PC-9 (cell line): ENCODE data around the gene CLPSL2. TPM values are rescaled to one million over a fixed set of nuclear protein-coding genes. Genes with fewer than 3 reads are reported as not detected.
A peak's percentile ranks its signal among the peaks of the same experiment; 100 is the strongest.

Source experiments
- BruUV-seq: library from RNA; stranded (reverse); fragments of 400-500 nt; replicated peaks from 2 replicates; lab custom pipeline; 2021; lab: Mats Ljungman, UMichigan
- CTCF ChIA-PET: fragments of 300-600 bp; sonication (Branson Sonifier 250); formaldehyde crosslinking; loops from one replicate; lab custom pipeline; 2022; ENCODE audit warnings: antibody characterized with exemption; lab: Charles Lee
- POLR2A ChIA-PET: fragments of 300-600 bp; sonication (Branson Sonifier 250); formaldehyde crosslinking; loops from one replicate; lab custom pipeline; 2022; ENCODE audit warnings: antibody characterized with exemption; ENCODE audit not compliant: unreplicated experiment; lab: Charles Lee
- DNase-seq, 2 experiments: peaks; one replicate each; pipeline versions ENCODE4 v3.0.0 to v3.0.0-alpha.2; 2015 to 2022; ENCODE audit warnings: mixed read lengths in 1 of 2
- H2AFZ ChIP-seq: fragments of 200-600 bp; sonication (generic); 2 replicates; pipeline ENCODE4 v1.8.1; 2017; ENCODE audit warnings: antibody characterized with exemption
- H3F3A ChIP-seq: fragments of 200-600 bp; sonication (generic); 2 replicates; pipeline ENCODE4 v1.8.1; 2017; ENCODE audit warnings: antibody characterized with exemption, mild to moderate bottlenecking, low read depth; ENCODE audit not compliant: insufficient read depth
- H3K27ac ChIP-seq: fragments of 200-600 bp; sonication (generic); 2 replicates; pipeline ENCODE4 v1.6.1; 2016; ENCODE audit warnings: mixed run types
- H3K27me3 ChIP-seq: fragments of 200-600 bp; sonication (generic); 2 replicates; pipeline ENCODE4 v1.6.1; 2016; ENCODE audit warnings: low read depth, mixed run types; ENCODE audit not compliant: insufficient read depth
- H3K36me3 ChIP-seq: fragments of 200-600 bp; sonication (generic); 2 replicates; pipeline ENCODE4 v1.6.1; 2016; ENCODE audit warnings: low read depth, mixed run types
- H3K4me1 ChIP-seq: fragments of 200-600 bp; sonication (generic); replicated peaks from 2 replicates; pipeline ENCODE4 v1.6.1; 2016; ENCODE audit warnings: mixed run types; ENCODE audit not compliant: insufficient read depth
- H3K4me2 ChIP-seq: fragments of 200-600 bp; sonication (generic); 2 replicates; pipeline ENCODE4 v1.6.1; 2017; ENCODE audit warnings: mixed run types
- H3K4me3 ChIP-seq: fragments of 200-600 bp; sonication (generic); 2 replicates; pipeline ENCODE4 v1.6.1; 2016; ENCODE audit warnings: mixed run types
- H3K79me2 ChIP-seq: fragments of 200-600 bp; sonication (generic); 2 replicates; pipeline ENCODE4 v1.6.1; 2017; ENCODE audit warnings: low read depth, mixed run types
- H3K9me2 ChIP-seq: fragments of 200-600 bp; sonication (generic); 2 replicates; pipeline ENCODE4 v1.8.1; 2017; ENCODE audit warnings: mild to moderate bottlenecking; ENCODE audit not compliant: insufficient read depth
- H3K9me3 ChIP-seq: fragments of 200-600 bp; sonication (generic); 2 replicates; pipeline ENCODE4 v1.8.1; 2016; ENCODE audit warnings: low read depth; ENCODE audit not compliant: insufficient read depth
- H4K20me1 ChIP-seq: fragments of 200-600 bp; sonication (generic); 2 replicates; pipeline ENCODE4 v1.8.1; 2017; ENCODE audit not compliant: insufficient read depth
- EZH2 ChIP-seq: fragments of 200-600 bp; sonication (generic); IDR thresholded peaks from 2 replicates; pipeline ENCODE4 v1.8.0; 2017; ENCODE audit warnings: antibody characterized with exemption, low read depth
- intact Hi-C: fragments of 100-400 bp; cut with micrococcal nuclease; formaldehyde crosslinking; loops from one replicate; pipeline ENCODE4 v1.10.0; 2022; ENCODE audit not compliant: unreplicated experiment
- total RNA-seq: library from RNA; stranded (reverse); gene quantifications from 2 replicates; pipeline ENCODE4 v1.2.3, GENCODE V29; 2021
- TF ChIP-seq, protein P1 (sequence below): fragments of 200-600 bp; sonication (generic); conservative IDR thresholded peaks from 2 replicates; pipeline ENCODE4 v1.6.1; 2017; ENCODE audit warnings: mixed run types, antibody characterized with exemption, mild to moderate bottlenecking, moderate library complexity

The CLPSL2 gene
- total RNA-seq, 1 experiment from 2014 or later = 0.76 TPM

DNA sequence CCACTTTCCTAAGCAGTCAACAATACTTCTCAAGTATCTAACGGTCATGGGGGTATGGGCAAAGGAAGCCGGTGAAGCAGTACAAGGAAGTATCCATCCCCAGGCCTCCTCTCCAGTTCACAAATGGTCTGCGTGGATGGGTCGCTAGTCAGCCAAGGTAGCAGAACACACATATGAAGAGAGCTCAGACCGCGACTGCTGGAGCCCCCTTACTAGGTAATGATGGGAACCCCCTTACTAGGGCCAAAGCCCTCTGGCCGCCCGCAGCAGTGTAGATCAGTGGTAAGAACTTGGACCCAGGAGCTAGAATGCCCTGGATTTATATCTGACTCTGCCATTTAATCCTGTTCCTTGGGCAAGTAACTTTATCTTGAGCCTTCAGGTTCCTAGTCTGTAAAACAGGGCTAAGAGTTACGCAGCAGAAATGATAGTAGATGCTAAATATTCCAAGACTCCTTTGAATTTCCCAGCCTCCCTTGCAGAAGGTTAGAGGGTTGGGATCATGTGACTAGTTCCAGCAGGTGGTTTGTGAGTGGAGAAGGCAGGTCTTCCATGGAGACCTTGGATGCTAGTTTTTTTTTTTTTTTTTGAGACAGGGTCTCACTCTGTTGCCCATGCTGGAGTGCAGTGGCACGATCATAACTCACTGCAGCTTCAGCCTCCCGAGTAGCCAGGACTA lies 2.1 kb upstream of the CLPSL2 start:
- H3K4me3 ChIP-seq = no peak overlapping the region
- no peaks in the 10 kb centered on the region for H3K9me3 ChIP-seq
- H2AFZ ChIP-seq = no peak overlapping the region
- no peak for DNase-seq
- peaks cover 19% of the 10 kb centered on the region for H3K4me1 ChIP-seq
- no peaks in the 10 kb centered on the region for H4K20me1 ChIP-seq
- CTCF ChIA-PET = no interaction called here
- peaks cover 8% of the 10 kb centered on the region; the same call in 1 of the 2 replicates for H3F3A ChIP-seq
- no TSS peak for BruUV-seq
- no peak overlapping the region for H3K4me2 ChIP-seq
- H3K9me2 ChIP-seq = no peaks in the 10 kb centered on the region
- no peak overlapping the region for H3K27ac ChIP-seq
- POLR2A ChIA-PET = no interaction called here
- intact Hi-C loops = no loop called here
- no peaks in the 10 kb centered on the region for H3K36me3 ChIP-seq
- no peaks in the 10 kb centered on the region for H3K27me3 ChIP-seq
- H3K79me2 ChIP-seq = no peaks in the 10 kb centered on the region
- TF ChIP-seq EZH2 = no peak
- TF ChIP-seq, protein P1, sequence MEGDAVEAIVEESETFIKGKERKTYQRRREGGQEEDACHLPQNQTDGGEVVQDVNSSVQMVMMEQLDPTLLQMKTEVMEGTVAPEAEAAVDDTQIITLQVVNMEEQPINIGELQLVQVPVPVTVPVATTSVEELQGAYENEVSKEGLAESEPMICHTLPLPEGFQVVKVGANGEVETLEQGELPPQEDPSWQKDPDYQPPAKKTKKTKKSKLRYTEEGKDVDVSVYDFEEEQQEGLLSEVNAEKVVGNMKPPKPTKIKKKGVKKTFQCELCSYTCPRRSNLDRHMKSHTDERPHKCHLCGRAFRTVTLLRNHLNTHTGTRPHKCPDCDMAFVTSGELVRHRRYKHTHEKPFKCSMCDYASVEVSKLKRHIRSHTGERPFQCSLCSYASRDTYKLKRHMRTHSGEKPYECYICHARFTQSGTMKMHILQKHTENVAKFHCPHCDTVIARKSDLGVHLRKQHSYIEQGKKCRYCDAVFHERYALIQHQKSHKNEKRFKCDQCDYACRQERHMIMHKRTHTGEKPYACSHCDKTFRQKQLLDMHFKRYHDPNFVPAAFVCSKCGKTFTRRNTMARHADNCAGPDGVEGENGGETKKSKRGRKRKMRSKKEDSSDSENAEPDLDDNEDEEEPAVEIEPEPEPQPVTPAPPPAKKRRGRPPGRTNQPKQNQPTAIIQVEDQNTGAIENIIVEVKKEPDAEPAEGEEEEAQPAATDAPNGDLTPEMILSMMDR = no peak

GRCh38 chr6:35775031-35775430 lies 1.4 kb upstream of the CLPSL2 start:
- no peaks in the 10 kb centered on the region for H3K36me3 ChIP-seq
- no peak overlapping the region for H2AFZ ChIP-seq
- H4K20me1 ChIP-seq = no peaks in the 10 kb centered on the region
- ChIA-PET POLR2A (no interaction called here), CTCF (no interaction called here)
- no peak for DNase-seq
- peaks cover 8% of the 10 kb centered on the region; the same call in 1 of the 2 replicates for H3F3A ChIP-seq
- no peak overlapping the region for H3K27ac ChIP-seq
- BruUV-seq = no TSS peak
- TF ChIP-seq EZH2 = no peak
- TF ChIP-seq, protein P1 = no peak
- H3K79me2 ChIP-seq = no peaks in the 10 kb centered on the region
- no peaks in the 10 kb centered on the region for H3K9me3 ChIP-seq
- H3K4me1 ChIP-seq = peaks cover 19% of the 10 kb centered on the region
- no peaks in the 10 kb centered on the region for H3K27me3 ChIP-seq
- no peak overlapping the region for H3K4me3 ChIP-seq
- intact Hi-C loops = no loop called here
- H3K4me2 ChIP-seq = no peak overlapping the region
- no peaks in the 10 kb centered on the region for H3K9me2 ChIP-seq

GRCh38 chr6:35777356-35778102 lies 1.1 kb downstream of the CLPSL2 start:
- Histone ChIP-seq H3K9me3 (no peaks in the 10 kb centered on the region), H3K27ac (no peak overlapping the region), H3K4me1 (peaks cover 31% of the 10 kb centered on the region), H3K9me2 (no peaks in the 10 kb centered on the region), H3K27me3 (no peaks in the 10 kb centered on the region), H4K20me1 (no peaks in the 10 kb centered on the region), H3K4me3 (no peak overlapping the region), H3K4me2 (peak overlapping the region; percentile 86), H3K79me2 (no peaks in the 10 kb centered on the region), H2AFZ (no peak overlapping the region), H3F3A (peaks cover 16% of the 10 kb centered on the region; the same call in 1 of the 2 replicates), H3K36me3 (no peaks in the 10 kb centered on the region)
- intact Hi-C loops = no loop called here
- POLR2A ChIA-PET = no interaction called here
- BruUV-seq = no TSS peak
- CTCF ChIA-PET = no interaction called here
- peak; percentile 37 to 78 for DNase-seq
- no peak for TF ChIP-seq EZH2
- TF ChIP-seq, protein P1 = no peak
